Neutrophil (primary cell): ENCODE measurements around the gene ITPKC.

ENCODE experiments used
- H3K27ac ChIP-seq: fragments of 200-600 bp; sonication (generic); 2 replicates; pipeline ENCODE4 v1.5.1; 2016; ENCODE audit warnings: mild to moderate bottlenecking, moderate library complexity
- H3K27me3 ChIP-seq: fragments of 200-600 bp; sonication (generic); 2 replicates; pipeline ENCODE4 v1.6.0; 2016; ENCODE audit warnings: mild to moderate bottlenecking
- H3K36me3 ChIP-seq: fragments of 200-600 bp; sonication (generic); 2 replicates; pipeline ENCODE4 v1.5.1; 2017
- H3K4me1 ChIP-seq, 2 experiments: fragments of 200-600 bp in 1 of 2; sonication (generic) in 1 of 2; 1 replicate in 1 of 2; 2 replicates in 1 of 2; pipeline versions ENCODE4 v1.5.1 to v1.6.1; 2013 to 2016; ENCODE audit warnings: low read depth in 1 of 2, low read length in 1 of 2, mild to moderate bottlenecking in 1 of 2, moderate library complexity in 1 of 2; ENCODE audit not compliant: control insufficient read depth in 1 of 2, insufficient read depth in 1 of 2
- H3K4me3 ChIP-seq, 2 experiments: fragments of 200-600 bp in 1 of 2; sonication (generic) in 1 of 2; 1 replicate in 1 of 2; 2 replicates in 1 of 2; pipeline ENCODE4 v1.5.1; 2013 to 2016; ENCODE audit warnings: low read depth in 1 of 2, low read length in 1 of 2, mild to moderate bottlenecking in 1 of 2, moderate library complexity in 1 of 2
- H3K9me3 ChIP-seq: fragments of 200-600 bp; sonication (generic); 2 replicates; pipeline ENCODE4 v1.5.1; 2016
- TF ChIP-seq, protein P1 (sequence below): fragments of 200-600 bp; sonication (generic); IDR thresholded peaks from 2 replicates; pipeline ENCODE4 v1.5.1; 2016; ENCODE audit warnings: antibody characterized with exemption

ITPKC gene

DNA sequence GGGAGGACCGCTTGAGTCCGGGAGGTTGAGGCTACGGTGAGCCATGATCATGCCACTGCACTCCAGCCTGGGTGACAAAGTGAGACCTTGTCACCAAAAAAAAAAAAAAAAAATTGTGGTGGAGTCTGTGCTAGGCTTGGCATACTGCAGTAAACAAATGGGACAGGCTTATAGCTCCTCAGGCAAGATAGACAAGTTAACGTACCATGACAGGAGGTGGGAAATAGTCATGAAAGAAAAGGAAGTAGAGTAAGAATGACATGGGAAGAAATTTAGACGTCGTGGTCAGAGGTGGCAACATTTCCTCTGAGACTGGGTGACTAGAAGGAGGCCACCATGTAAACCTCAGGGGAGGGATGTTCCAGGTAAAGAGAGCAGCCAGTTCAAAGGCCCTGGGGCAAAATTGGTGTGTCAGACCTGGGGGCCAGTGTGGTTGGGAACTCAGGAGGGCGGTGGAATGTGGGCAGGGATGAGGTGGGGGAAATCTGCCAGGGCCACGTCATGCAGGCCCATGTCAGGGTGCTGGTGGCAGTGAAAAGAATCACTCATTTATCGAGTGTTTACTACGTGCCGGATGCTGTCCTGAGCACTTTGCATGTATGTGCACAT, 39.7 kb downstream of the ITPKC start:
- Histone ChIP-seq H3K9me3 (no peaks in the 10 kb centered on the region), H3K27ac (peak overlapping the region; percentile 72), H3K4me1 (peaks cover 37 to 52% of the 10 kb centered on the region in 2 experiments), H3K36me3 (peaks cover 33% of the 10 kb centered on the region), H3K27me3 (no peaks in the 10 kb centered on the region), H3K4me3 (no peak overlapping the region)
- TF ChIP-seq, protein P1, sequence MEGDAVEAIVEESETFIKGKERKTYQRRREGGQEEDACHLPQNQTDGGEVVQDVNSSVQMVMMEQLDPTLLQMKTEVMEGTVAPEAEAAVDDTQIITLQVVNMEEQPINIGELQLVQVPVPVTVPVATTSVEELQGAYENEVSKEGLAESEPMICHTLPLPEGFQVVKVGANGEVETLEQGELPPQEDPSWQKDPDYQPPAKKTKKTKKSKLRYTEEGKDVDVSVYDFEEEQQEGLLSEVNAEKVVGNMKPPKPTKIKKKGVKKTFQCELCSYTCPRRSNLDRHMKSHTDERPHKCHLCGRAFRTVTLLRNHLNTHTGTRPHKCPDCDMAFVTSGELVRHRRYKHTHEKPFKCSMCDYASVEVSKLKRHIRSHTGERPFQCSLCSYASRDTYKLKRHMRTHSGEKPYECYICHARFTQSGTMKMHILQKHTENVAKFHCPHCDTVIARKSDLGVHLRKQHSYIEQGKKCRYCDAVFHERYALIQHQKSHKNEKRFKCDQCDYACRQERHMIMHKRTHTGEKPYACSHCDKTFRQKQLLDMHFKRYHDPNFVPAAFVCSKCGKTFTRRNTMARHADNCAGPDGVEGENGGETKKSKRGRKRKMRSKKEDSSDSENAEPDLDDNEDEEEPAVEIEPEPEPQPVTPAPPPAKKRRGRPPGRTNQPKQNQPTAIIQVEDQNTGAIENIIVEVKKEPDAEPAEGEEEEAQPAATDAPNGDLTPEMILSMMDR: no peak

DNA sequence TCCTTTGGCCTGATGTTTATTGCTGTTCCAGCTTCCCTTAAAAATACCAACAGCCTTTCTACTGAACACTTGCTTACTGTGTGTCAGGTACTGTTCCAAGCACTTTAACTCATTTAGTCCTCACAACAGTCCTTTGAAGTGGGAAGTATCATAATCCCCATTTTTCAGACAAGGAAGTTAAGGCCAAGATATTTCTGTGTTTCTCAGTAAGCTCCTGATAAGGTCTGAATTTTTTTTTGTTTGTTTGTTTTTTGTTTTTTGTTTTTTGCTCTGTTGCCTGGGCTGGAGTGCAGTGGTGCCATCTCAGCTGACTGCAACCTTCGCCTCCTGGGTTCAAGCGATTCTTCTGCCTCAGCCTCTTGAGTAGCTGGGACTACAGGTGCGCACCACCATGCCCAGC, 41.6 kb downstream of the ITPKC start:
- TF ChIP-seq, protein P1: no peak
- no peak overlapping the region for H3K27ac ChIP-seq

DNA sequence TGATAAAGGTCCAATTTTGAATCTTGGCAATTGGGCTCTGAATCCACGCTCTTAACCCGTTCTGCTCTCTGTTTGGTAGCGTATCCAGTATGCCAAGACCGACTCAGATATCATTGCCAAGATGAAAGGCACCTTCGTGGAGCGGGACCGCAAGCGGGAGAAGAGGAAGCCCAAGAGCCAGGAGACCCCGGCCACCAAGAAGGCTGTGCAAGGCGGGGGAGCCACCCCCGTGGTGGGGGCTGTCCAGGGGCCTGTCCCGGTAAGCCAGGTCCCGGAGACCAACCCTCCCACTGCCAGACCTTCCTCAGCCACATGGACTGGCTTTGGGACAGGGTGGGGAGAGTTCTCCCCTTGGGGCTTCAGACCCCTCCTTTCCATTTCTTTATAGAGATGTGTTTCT, 42.4 kb downstream of the ITPKC start:
- no peak overlapping the region for H3K4me3 ChIP-seq
- H3K36me3 ChIP-seq: peaks cover 60% of the 10 kb centered on the region
- no peaks in the 10 kb centered on the region for H3K27me3 ChIP-seq
- H3K4me1 ChIP-seq: peaks cover 30 to 35% of the 10 kb centered on the region in 2 experiments
- TF ChIP-seq, protein P1: no peak
- no peak overlapping the region for H3K27ac ChIP-seq
- H3K9me3 ChIP-seq: no peaks in the 10 kb centered on the region

More for the DNA sequence above, 41.6 kb downstream of the ITPKC start:
- Histone ChIP-seq H3K27me3 (no peaks in the 10 kb centered on the region), H3K36me3 (peaks cover 52% of the 10 kb centered on the region), H3K9me3 (no peaks in the 10 kb centered on the region), H3K4me3 (no peak overlapping the region), H3K4me1 (peaks cover 30 to 41% of the 10 kb centered on the region in 2 experiments)

DNA sequence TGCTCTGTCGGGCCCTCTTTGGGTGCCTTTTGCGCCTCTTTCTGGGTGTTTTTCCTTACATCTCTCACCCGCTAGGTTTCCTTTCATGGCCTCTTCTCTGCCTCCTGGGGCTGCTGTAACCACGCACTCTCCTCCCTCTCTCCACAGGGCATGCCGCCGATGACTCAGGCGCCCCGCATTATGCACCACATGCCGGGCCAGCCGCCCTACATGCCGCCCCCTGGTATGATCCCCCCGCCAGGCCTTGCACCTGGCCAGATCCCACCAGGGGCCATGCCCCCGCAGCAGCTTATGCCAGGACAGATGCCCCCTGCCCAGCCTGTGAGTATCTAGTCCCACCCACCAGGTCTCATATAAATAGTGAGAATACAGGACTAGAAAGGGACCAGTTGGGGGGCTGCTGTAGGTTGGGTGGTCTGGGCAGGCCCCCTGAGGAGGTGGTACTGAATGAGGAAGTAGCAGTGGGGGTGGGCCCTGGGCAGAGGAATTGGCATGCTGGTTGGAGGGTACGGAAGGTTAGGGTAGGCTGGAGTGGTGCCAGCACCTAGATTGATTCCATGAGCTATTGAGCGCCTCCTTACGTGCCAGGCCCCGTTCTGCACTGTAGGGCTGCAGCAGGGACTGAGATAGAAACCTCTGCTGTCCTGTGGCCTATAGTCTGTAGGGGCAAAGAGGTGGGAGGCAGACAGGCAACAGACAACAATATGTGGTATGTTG, 46.0 kb downstream of the ITPKC start:
- Histone ChIP-seq H3K4me3 (no peak overlapping the region), H3K4me1 (peaks cover 0 to 3% of the 10 kb centered on the region in 2 experiments), H3K9me3 (no peaks in the 10 kb centered on the region), H3K27ac (no peak overlapping the region), H3K27me3 (no peaks in the 10 kb centered on the region), H3K36me3 (peaks cover 78% of the 10 kb centered on the region)
- TF ChIP-seq, protein P1: no peak

DNA sequence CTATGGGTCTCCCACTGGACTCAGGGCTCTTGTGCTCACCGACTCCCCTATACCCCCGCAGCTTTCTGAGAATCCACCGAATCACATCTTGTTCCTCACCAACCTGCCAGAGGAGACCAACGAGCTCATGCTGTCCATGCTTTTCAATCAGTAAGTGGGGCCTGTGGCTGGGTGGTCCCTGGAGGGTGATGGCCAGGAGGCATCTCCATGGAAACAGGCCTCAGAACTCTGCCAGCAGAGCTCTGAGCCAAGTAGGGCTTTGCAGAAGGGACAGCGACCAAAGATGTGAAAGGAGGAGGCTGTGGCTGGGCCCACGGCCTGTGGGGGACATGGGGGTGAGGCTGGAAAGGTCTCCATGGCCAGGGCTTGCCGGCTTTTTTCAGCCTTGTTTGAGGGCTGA, 46.6 kb downstream of the ITPKC start:
- Histone ChIP-seq H3K27me3 (no peaks in the 10 kb centered on the region), H3K4me1 (peaks cover 0 to 3% of the 10 kb centered on the region in 2 experiments), H3K9me3 (no peaks in the 10 kb centered on the region), H3K27ac (no peak overlapping the region), H3K4me3 (no peak overlapping the region), H3K36me3 (peaks cover 73% of the 10 kb centered on the region)
- TF ChIP-seq, protein P1: no peak
